Measurements from ENCODE around the gene ASB15. TPM values are rescaled to one million over a fixed set of nuclear protein-coding genes. Genes with fewer than 3 reads are reported as not detected.

ASB15 gene
- total and polyA plus RNA-seq, 2 of the 13 experiments (the other 11 are each of a cell fraction or from before 2014, with no cell fraction given): not detected

GRCh38 chr7:123612024-123612423 lies 10.4 kb downstream of the ASB15 start:
- Histone ChIP-seq H3K9me3 (ENCODE audit: low read length) (no peaks in the 10 kb centered on the region), H3K27ac (ENCODE audit: extremely low read length, insufficient read depth, low read length) (no peak overlapping the region), H3K4me1 (ENCODE audit: insufficient read depth, low read length) (peaks cover 14% of the 10 kb centered on the region), H4K20me1 (ENCODE audit: insufficient read depth, low read length) (no peaks in the 10 kb centered on the region), H2AFZ (ENCODE audit: low read length) (no peak overlapping the region), H3K36me3 (replicated peaks in 1 of 2; ENCODE audit: control insufficient read depth in 1 of 2, insufficient read depth in 2 of 2, low read length in 2 of 2) (no peaks in the 10 kb centered on the region), H3K79me2 (ENCODE audit: insufficient read depth, low read length) (no peaks in the 10 kb centered on the region), H3K9ac (ENCODE audit: insufficient read depth, low read depth, low read length) (no peak overlapping the region), H3K27me3 (ENCODE audit: control insufficient read depth in 1 of 2, insufficient read depth in 2 of 2, low read length in 2 of 2) (no peaks in the 10 kb centered on the region), H3K4me2 (ENCODE audit: low read depth, low read length) (no peak overlapping the region), H3K4me3 (replicated peaks in 1 of 3; ENCODE audit: insufficient read depth in 1 of 3, low read depth in 2 of 3, low read length in 3 of 3) (no peak overlapping the region)
- ChIA-PET POLR2A (no interaction called here), CTCF (ENCODE audit: low intra/inter-chr PET ratio, low total read pairs) (no interaction called here)
- TF ChIP-seq FOXA3 (CRISPR knock-in tag; IDR thresholded peaks at IDR 0.05): 0 out of 2 replicates have a peak, but pooled peaks have one; percentile 6
- 0 out of 2 replicates have a peak, but pooled peaks have one; percentile 27 for TF ChIP-seq GATAD2A (CRISPR knock-in tag; IDR thresholded peaks at IDR 0.05)
- peak; percentile 53 for TF ChIP-seq HNF4A (CRISPR knock-in tag; IDR thresholded peaks at IDR 0.05)
- TF ChIP-seq HNF4G (IDR thresholded peaks at IDR 0.05; ENCODE audit: borderline replicate concordance, low read depth, low read length): peak; percentile 33; the same call in 1 of the 2 replicates
- TF ChIP-seq HNF4G (CRISPR knock-in tag; IDR thresholded peaks at IDR 0.05; ENCODE audit: borderline replicate concordance, low read depth): no peak
- TF ChIP-seq SMC3 (IDR thresholded peaks at IDR 0.05; ENCODE audit: low read length): no peak
- in situ Hi-C loops (cut with HindIII; ENCODE audit: extremely low pct_ligation_motif_present, low pct_unique_long_range_greater_than_20kb): no loop called here
- FAIRE-seq (no peak), ATAC-seq (peak; percentile 72), DNase-seq (ENCODE audit: low spot score) (peak; percentile 35)
- no TSS peak for BruUV-seq (replicated peaks)
- intact Hi-C loops (cut with micrococcal nuclease; ENCODE audit: unreplicated experiment): no loop called here

GRCh38 chr7:123615344-123615743 lies 13.7 kb downstream of the ASB15 start:
- intact Hi-C loops (cut with micrococcal nuclease; ENCODE audit: unreplicated experiment): no loop called here
- peaks cover 14% of the 10 kb centered on the region for H3K4me1 ChIP-seq (ENCODE audit: insufficient read depth, low read length)
- ATAC-seq (no peak), DNase-seq (ENCODE audit: low spot score) (peak; percentile 37), FAIRE-seq (no peak)
- WGBS (ENCODE audit: low lambda C conversion rate): 6% methylated on average over 2 of the region's 2 CpGs
- no peaks in the 10 kb centered on the region for H3K79me2 ChIP-seq (ENCODE audit: insufficient read depth, low read length)
- BruUV-seq (replicated peaks): no TSS peak
- no peak overlapping the region for H3K27ac ChIP-seq (ENCODE audit: extremely low read length, insufficient read depth, low read length)
- POLR2A ChIA-PET: no interaction called here
- no peaks in the 10 kb centered on the region for H4K20me1 ChIP-seq (ENCODE audit: insufficient read depth, low read length)
- H3K36me3 ChIP-seq (replicated peaks in 1 of 2; ENCODE audit: control insufficient read depth in 1 of 2, insufficient read depth in 2 of 2, low read length in 2 of 2): no peaks in the 10 kb centered on the region
- H3K9me3 ChIP-seq (ENCODE audit: low read length): no peaks in the 10 kb centered on the region
- CTCF ChIA-PET (ENCODE audit: low intra/inter-chr PET ratio, low total read pairs): no interaction called here
- in situ Hi-C loops (cut with HindIII; ENCODE audit: extremely low pct_ligation_motif_present, low pct_unique_long_range_greater_than_20kb): no loop called here
- no peak overlapping the region for H3K4me2 ChIP-seq (ENCODE audit: low read depth, low read length)
- H2AFZ ChIP-seq (ENCODE audit: low read length): no peak overlapping the region
- H3K27me3 ChIP-seq (ENCODE audit: control insufficient read depth in 1 of 2, insufficient read depth in 2 of 2, low read length in 2 of 2): no peaks in the 10 kb centered on the region
- no peak overlapping the region for H3K4me3 ChIP-seq (replicated peaks in 1 of 3; ENCODE audit: insufficient read depth in 1 of 3, low read depth in 2 of 3, low read length in 3 of 3)
- no peak overlapping the region for H3K9ac ChIP-seq (ENCODE audit: insufficient read depth, low read depth, low read length)
- TF ChIP-seq BRCA1 (CRISPR knock-in tag; IDR thresholded peaks at IDR 0.05): no peak
- TF ChIP-seq HIC2 (CRISPR knock-in tag; IDR thresholded peaks at IDR 0.05; ENCODE audit: low read depth): no peak
- no peak for TF ChIP-seq IRX3 (CRISPR knock-in tag; IDR thresholded peaks at IDR 0.05; ENCODE audit: borderline replicate concordance, low read depth)
- TF ChIP-seq TMF1 (CRISPR knock-in tag; IDR thresholded peaks at IDR 0.05; ENCODE audit: low read depth): no peak
- no peak for TF ChIP-seq MAFK (conservative IDR thresholded peaks at IDR 0.05 in 1 of 2, IDR thresholded peaks at IDR 0.05 in 1 of 2; ENCODE audit: low read length in 2 of 2)
- no peak for TF ChIP-seq PHF20 (CRISPR knock-in tag; IDR thresholded peaks at IDR 0.05)
- no peak for TF ChIP-seq NR2F1 (CRISPR knock-in tag; IDR thresholded peaks at IDR 0.05)
- TF ChIP-seq USF2 (IDR thresholded peaks at IDR 0.05; ENCODE audit: low read depth, low read length): no peak
- TF ChIP-seq USF2 (CRISPR knock-in tag; IDR thresholded peaks at IDR 0.05; ENCODE audit: borderline replicate concordance): no peak
- no peak for TF ChIP-seq SP4 (CRISPR knock-in tag; IDR thresholded peaks at IDR 0.05)
